UCSD-AML1 (cell line): ENCODE measurements around the gene SSR4.
A peak's percentile ranks its signal among the peaks of the same experiment; 100 is the strongest.
"Not testable (repeated sequence)": the region's sequence is repeated elsewhere in the genome, so short reads cannot be mapped to it uniquely, and the experiment has no call there.

ENCODE experiments used
- DNase-seq: peaks from one replicate; lab custom pipeline; 2025; ENCODE audit not compliant: unreplicated experiment; lab: John Stamatoyannopoulos, UW

SSR4 gene

GRCh38 chrX:153794018-153794896 is at the start of gene SSR4, which contains the start of gene IDH3G:
TSS of gene SSR4 (plus strand) at chrX:153794668. CDS start at chrX:153794688, 20 bp downstream.
TSS of gene IDH3G (minus strand) at chrX:153794375. CDS start at chrX:153794326, 49 bp downstream.
- peak; percentile 94 for DNase-seq

- not testable (repeated sequence) for DNase-seq
Observed at GRCh38 chrX:153745067-153745433, 49.4 kb upstream of the SSR4 start.

GRCh38 chrX:153746359-153746758 is 48.1 kb upstream of the SSR4 start:
- no peak for DNase-seq

GRCh38 chrX:153746991-153747390 is 47.5 kb upstream of the SSR4 start:
- DNase-seq: not testable (repeated sequence)

- not testable (repeated sequence) for DNase-seq
Observed at GRCh38 chrX:153749017-153749416, 45.5 kb upstream of the SSR4 start.

GRCh38 chrX:153750127-153750774 is 44.2 kb upstream of the SSR4 start:
- DNase-seq: no peak

- no peak for DNase-seq
Observed at GRCh38 chrX:153755136-153755535, 39.3 kb upstream of the SSR4 start.

GRCh38 chrX:153761863-153762262 is 32.6 kb upstream of the SSR4 start:
- no peak for DNase-seq

- DNase-seq: no peak
Observed at GRCh38 chrX:153762626-153763173, 31.8 kb upstream of the SSR4 start.

GRCh38 chrX:153763298-153763932 is 31.1 kb upstream of the SSR4 start:
- DNase-seq: no peak

- DNase-seq: peak; percentile 77
Observed at GRCh38 chrX:153763989-153764755, 30.3 kb upstream of the SSR4 start, which contains the start of gene PLXNB3. TSS of gene PLXNB3 (plus strand) at chrX:153764249. CDS start at chrX:153765536, 1,287 bp downstream.

GRCh38 chrX:153764786-153765137 is 29.7 kb upstream of the SSR4 start:
- DNase-seq: no peak

- DNase-seq: peak; percentile 45
Observed at GRCh38 chrX:153765138-153766079, 29.1 kb upstream of the SSR4 start.

GRCh38 chrX:153766098-153766817 is 28.2 kb upstream of the SSR4 start:
- DNase-seq: peak; percentile 65

- no peak for DNase-seq
Observed at GRCh38 chrX:153766871-153767673, 27.4 kb upstream of the SSR4 start.

- no peak for DNase-seq
Observed at GRCh38 chrX:153767674-153768055, 26.8 kb upstream of the SSR4 start.

GRCh38 chrX:153768311-153769157 is 25.9 kb upstream of the SSR4 start:
- DNase-seq: no peak
